NOMO-1 treated with dmso at 0.1 percent for 144 hours (cell line): ENCODE results near the gene PDXDC1.
"Not testable (repeated sequence)": the region's sequence is repeated elsewhere in the genome, so short reads cannot be mapped to it uniquely, and the experiment has no call there.

Source experiments
- DNase-seq: peaks from one replicate; lab custom pipeline; 2025; ENCODE audit not compliant: unreplicated experiment; lab: John Stamatoyannopoulos, UW

Gene PDXDC1

GRCh38 chr16:14974656-14975417 is at the start of gene PDXDC1:
TSS of gene PDXDC1 (plus strand) at chr16:14975026. CDS start at chr16:14975200, 174 bp downstream.
- peak; percentile 86 for DNase-seq

- not testable (repeated sequence) for DNase-seq
Observed at GRCh38 chr16:14928064-14928714, 46.6 kb upstream of the PDXDC1 start.

- DNase-seq, result not testable (repeated sequence)
Observed at GRCh38 chr16:14929176-14929575, 45.6 kb upstream of the PDXDC1 start.

GRCh38 chr16:14930246-14930645 is 44.6 kb upstream of the PDXDC1 start:
- DNase-seq, result not testable (repeated sequence)

- not testable (repeated sequence) for DNase-seq
Observed at GRCh38 chr16:14930971-14931370, 43.9 kb upstream of the PDXDC1 start.

GRCh38 chr16:14932581-14933375 is 42.0 kb upstream of the PDXDC1 start:
- DNase-seq, result not testable (repeated sequence)

GRCh38 chr16:14937143-14937542 is 37.7 kb upstream of the PDXDC1 start, which contains the start of gene NPIPA1:
TSS of gene NPIPA1 (plus strand) at chr16:14937443. CDS start at chr16:14937443, 0 bp downstream.
- DNase-seq, result not testable (repeated sequence)

GRCh38 chr16:14937994-14938393 is 36.8 kb upstream of the PDXDC1 start:
- not testable (repeated sequence) for DNase-seq

- DNase-seq, result not testable (repeated sequence)
Observed at GRCh38 chr16:14942686-14943085, 32.1 kb upstream of the PDXDC1 start.

- DNase-seq, result no peak
Observed at GRCh38 chr16:14955546-14956231, 19.1 kb upstream of the PDXDC1 start.

- no peak for DNase-seq
Observed at GRCh38 chr16:14957576-14958322, 17.1 kb upstream of the PDXDC1 start.

GRCh38 chr16:14958323-14958600 is 16.6 kb upstream of the PDXDC1 start:
- no peak for DNase-seq

GRCh38 chr16:14958970-14959369 is 15.9 kb upstream of the PDXDC1 start:
- DNase-seq, result no peak

GRCh38 chr16:14961405-14962186 is 13.2 kb upstream of the PDXDC1 start:
- DNase-seq, result no peak

GRCh38 chr16:14963281-14964173 is 11.3 kb upstream of the PDXDC1 start:
- no peak for DNase-seq

- no peak for DNase-seq
Observed at GRCh38 chr16:14965328-14965727, 9.5 kb upstream of the PDXDC1 start.

- not testable (repeated sequence) for DNase-seq
Observed at GRCh38 chr16:14969795-14970194, 5.0 kb upstream of the PDXDC1 start.

- DNase-seq, result not testable (repeated sequence)
Observed at GRCh38 chr16:14971621-14972228, 3.1 kb upstream of the PDXDC1 start.
